Dendritic cell treated with granulocyte-macrophage colony-stimulating factor and Interleukin-4, amounts not matched to agents 40 ng/mL and 50 ng/mL, for 4 days (primary cell): ENCODE data around the gene KDELR3.

Source experiments
- H3K27ac Mint-ChIP-seq: one replicate; pipeline ENCODE4 v1.8.0; 2022; ENCODE audit warnings: mild to moderate bottlenecking, mixed read lengths
- H3K27me3 Mint-ChIP-seq: one replicate; pipeline ENCODE4 v1.8.0; 2022; ENCODE audit warnings: mild to moderate bottlenecking, mixed read lengths
- H3K36me3 Mint-ChIP-seq: one replicate; pipeline ENCODE4 v1.8.0; 2022; ENCODE audit warnings: low read depth, mixed read lengths
- H3K4me1 Mint-ChIP-seq: one replicate; pipeline ENCODE4 v1.8.0; 2022; ENCODE audit warnings: low read depth, mixed read lengths
- H3K4me3 Mint-ChIP-seq: one replicate; pipeline ENCODE4 v1.8.0; 2022; ENCODE audit warnings: mild to moderate bottlenecking, moderate library complexity, mixed read lengths
- H3K9me3 Mint-ChIP-seq: one replicate; pipeline ENCODE4 v1.8.0; 2022; ENCODE audit warnings: mixed read lengths
- intact Hi-C: fragments of 100-400 bp; cut with micrococcal nuclease; formaldehyde crosslinking; loops from one replicate; pipeline ENCODE4 v1.15.0; 2022

Gene KDELR3

GRCh38 chr22:38471237-38471636 lies 3.3 kb downstream of the KDELR3 start:
- H3K4me3 Mint-ChIP-seq = no peak overlapping the region
- no peaks in the 10 kb centered on the region for H3K9me3 Mint-ChIP-seq
- peaks cover 10% of the 10 kb centered on the region for H3K4me1 Mint-ChIP-seq
- no peak overlapping the region for H3K27ac Mint-ChIP-seq
- peaks cover 87% of the 10 kb centered on the region for H3K27me3 Mint-ChIP-seq
- intact Hi-C loops = no loop called here
- no peaks in the 10 kb centered on the region for H3K36me3 Mint-ChIP-seq

DNA sequence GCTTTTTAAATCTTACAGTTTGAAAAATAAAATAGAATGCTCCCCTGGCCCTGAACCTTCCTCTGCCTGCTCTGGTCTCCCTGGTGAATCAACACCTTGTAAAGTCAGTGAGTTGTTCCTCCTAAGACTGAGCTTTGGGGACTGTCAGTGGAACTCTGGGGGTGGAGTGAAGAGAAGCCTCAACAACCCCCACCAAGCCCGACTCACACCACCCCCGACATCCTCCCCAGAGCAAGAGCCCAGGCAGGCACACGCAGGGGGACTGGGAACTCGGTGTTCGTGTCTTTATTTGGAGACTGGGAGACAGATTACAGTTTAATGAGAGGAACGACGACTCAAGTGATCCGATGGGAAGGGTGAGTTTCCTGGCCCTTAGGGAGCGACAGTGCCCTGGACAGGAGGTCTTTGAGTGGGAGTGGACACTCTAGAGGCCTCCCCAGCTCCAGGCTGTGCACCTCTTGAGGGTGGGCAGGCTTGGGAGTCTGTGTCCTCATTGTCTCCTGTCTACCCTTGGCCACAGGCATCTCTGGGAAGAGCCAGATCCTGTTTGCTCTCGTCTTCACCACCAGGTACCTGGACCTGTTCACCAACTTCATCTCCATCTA lies 6.2 kb downstream of the KDELR3 start:
- H3K4me1 Mint-ChIP-seq = no peaks in the 10 kb centered on the region
- H3K9me3 Mint-ChIP-seq = no peaks in the 10 kb centered on the region
- H3K36me3 Mint-ChIP-seq = no peaks in the 10 kb centered on the region
- intact Hi-C loops = no loop called here
- H3K4me3 Mint-ChIP-seq = no peak overlapping the region
- peaks cover 70% of the 10 kb centered on the region for H3K27me3 Mint-ChIP-seq
- H3K27ac Mint-ChIP-seq = no peak overlapping the region

- Mint-ChIP-seq H3K36me3 (peaks cover 23% of the 10 kb centered on the region), H3K27ac (no peak overlapping the region), H3K27me3 (peaks cover 39% of the 10 kb centered on the region), H3K4me1 (no peaks in the 10 kb centered on the region), H3K4me3 (no peak overlapping the region), H3K9me3 (no peaks in the 10 kb centered on the region)
- intact Hi-C loops = no loop called here
Measured at GRCh38 chr22:38477585-38477984, 9.7 kb downstream of the KDELR3 start.

DNA sequence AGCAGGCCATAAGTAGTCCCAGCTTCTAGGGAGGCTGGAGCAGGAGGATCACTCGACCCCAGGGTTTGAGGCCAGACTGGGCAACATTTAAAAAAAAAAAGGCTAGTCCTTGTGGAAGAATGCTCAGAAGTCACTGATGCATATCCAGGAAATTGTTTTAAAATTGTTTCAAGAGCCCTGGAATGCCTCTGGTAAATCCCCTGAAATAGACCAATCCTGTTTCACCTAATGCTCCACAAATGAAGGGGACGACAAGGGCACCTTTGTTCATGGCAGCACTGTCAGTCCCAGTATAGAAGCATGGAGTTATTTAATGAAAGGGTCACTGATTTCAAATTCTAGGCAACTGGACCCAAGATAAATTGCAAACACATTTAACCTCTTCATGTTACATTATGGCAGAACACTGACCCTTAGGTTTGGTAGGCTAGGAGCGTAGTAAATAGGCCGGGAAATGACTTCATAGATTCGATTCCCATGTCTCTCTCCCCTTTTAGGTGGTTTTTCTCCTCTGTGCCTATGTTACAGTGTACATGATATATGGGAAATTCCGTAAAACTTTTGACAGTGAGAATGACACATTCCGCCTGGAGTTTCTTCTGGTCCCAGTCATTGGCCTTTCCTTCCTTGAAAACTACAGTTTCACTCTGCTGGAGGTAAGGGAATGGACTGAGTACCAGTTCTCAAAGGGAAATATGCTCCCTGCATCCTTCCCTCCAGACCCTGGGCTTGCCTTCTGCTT lies 11.4 kb downstream of the KDELR3 start:
- Mint-ChIP-seq H3K4me3 (no peak overlapping the region), H3K36me3 (peaks cover 40% of the 10 kb centered on the region), H3K27me3 (peaks cover 26% of the 10 kb centered on the region), H3K27ac (no peak overlapping the region), H3K9me3 (no peaks in the 10 kb centered on the region), H3K4me1 (no peaks in the 10 kb centered on the region)
- intact Hi-C loops = no loop called here

GRCh38 chr22:38481162-38481870 lies 13.4 kb downstream of the KDELR3 start:
- intact Hi-C loops = no loop called here
- peaks cover 60% of the 10 kb centered on the region for H3K36me3 Mint-ChIP-seq
- no peak overlapping the region for H3K27ac Mint-ChIP-seq
- peaks cover 9% of the 10 kb centered on the region for H3K27me3 Mint-ChIP-seq
- H3K4me3 Mint-ChIP-seq = no peak overlapping the region
- H3K4me1 Mint-ChIP-seq = no peaks in the 10 kb centered on the region
- no peaks in the 10 kb centered on the region for H3K9me3 Mint-ChIP-seq

- no peak overlapping the region for H3K4me3 Mint-ChIP-seq
- H3K4me1 Mint-ChIP-seq = no peaks in the 10 kb centered on the region
- no peaks in the 10 kb centered on the region for H3K9me3 Mint-ChIP-seq
- H3K27me3 Mint-ChIP-seq = peaks cover 8% of the 10 kb centered on the region
- peaks cover 66% of the 10 kb centered on the region for H3K36me3 Mint-ChIP-seq
- H3K27ac Mint-ChIP-seq = no peak overlapping the region
- intact Hi-C loops = no loop called here
Measured at GRCh38 chr22:38481871-38482332, 14.0 kb downstream of the KDELR3 start.

DNA sequence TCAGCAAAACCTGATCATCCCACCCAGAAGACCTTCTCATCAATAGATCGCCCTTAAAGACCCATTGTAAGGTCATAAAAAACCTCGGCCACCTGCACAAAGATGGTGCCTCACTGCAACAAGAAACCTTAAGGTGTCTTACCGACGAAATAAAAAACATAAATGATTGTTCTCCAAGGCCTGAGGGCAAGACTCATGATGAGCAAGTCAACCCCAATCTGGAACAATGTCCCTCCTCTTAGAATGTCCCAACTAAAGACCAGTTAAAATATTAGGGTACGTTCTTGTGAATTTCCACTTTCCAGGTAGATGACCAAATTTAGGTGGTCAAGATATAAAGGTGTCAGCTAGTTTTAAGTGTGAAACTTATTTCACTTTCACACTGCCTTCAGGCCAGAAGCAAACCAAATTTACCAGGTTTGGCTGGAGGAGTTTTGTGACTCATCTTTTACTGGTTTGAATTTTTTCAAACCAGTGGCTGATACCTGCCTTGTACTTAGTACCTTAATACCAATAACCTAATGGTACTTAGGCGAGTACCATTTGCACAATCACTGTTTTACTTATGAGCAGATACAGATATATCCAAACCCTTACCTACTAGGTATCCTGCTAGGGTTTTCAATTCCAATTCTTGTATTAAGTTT lies 14.9 kb downstream of the KDELR3 start:
- Mint-ChIP-seq H3K36me3 (peaks cover 75% of the 10 kb centered on the region), H3K27ac (no peak overlapping the region), H3K27me3 (peaks cover under 1% of the 10 kb centered on the region), H3K9me3 (no peaks in the 10 kb centered on the region), H3K4me3 (no peak overlapping the region), H3K4me1 (no peaks in the 10 kb centered on the region)
- intact Hi-C loops = no loop called here

DNA sequence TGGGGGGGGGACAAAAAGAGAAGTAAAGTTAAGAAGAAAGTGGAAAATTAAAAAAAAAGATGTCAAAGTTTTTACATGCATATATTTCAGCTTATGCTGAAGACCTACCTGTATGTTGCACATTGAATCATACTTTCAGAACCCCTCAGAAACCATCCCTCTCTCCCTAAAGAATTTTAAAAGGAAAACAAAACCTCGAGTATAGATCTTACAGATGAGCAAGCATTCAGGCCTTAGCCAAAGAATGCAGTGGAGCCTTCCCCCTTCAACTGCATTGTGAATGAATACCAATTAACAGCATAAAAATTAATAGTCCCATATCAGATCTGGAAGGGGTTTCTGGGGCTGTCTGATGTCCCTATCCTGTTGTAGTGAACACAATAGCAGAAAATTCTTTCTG lies 16.3 kb downstream of the KDELR3 start:
- Mint-ChIP-seq H3K27me3 (no peaks in the 10 kb centered on the region), H3K36me3 (peaks cover 90% of the 10 kb centered on the region), H3K9me3 (no peaks in the 10 kb centered on the region), H3K4me3 (no peak overlapping the region), H3K4me1 (no peaks in the 10 kb centered on the region), H3K27ac (no peak overlapping the region)
- intact Hi-C loops = no loop called here

DNA sequence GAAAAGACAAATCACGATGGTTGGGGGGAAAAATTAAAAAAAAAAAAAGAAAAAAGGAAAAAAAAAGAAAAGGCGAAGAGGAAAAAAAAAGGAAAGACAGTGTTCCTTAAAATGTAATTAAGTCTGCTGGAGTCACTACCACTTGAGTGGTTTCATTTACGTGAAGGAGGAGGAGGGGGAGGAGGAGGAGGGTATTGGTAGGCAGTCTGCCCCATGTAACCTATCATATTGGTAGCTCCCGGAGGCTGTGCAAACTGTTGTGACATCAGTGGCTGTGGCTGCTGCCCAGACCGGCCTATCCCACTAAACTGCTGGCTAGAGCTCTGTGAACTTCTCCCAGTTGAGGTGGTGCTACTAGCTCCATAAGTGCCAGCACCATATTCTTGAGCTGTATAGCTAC lies 17.9 kb downstream of the KDELR3 start:
- Mint-ChIP-seq H3K9me3 (no peaks in the 10 kb centered on the region), H3K27ac (no peak overlapping the region), H3K36me3 (peaks cover 100% of the 10 kb centered on the region), H3K27me3 (no peaks in the 10 kb centered on the region), H3K4me3 (no peak overlapping the region), H3K4me1 (no peaks in the 10 kb centered on the region)
- intact Hi-C loops = no loop called here

DNA sequence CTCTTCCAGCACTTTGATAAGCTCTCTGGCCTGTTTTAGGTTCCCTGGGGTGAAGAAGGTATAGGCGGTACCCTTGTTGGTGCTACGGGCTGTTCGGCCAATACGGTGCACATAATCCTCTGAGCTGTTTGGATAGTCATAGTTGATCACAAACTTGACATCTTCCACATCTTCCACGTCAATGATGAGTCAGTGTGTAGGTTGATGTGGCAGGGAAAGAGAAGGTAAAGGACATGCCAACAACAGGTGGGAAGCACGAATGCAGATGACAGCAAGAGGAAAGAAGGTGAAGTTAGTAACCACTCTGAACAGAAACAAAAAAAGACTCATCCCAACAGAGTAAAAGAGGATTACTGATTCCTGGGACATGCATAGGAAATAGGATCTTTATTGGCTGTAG lies 20.1 kb downstream of the KDELR3 start:
- H3K36me3 Mint-ChIP-seq = peaks cover 97% of the 10 kb centered on the region
- no peaks in the 10 kb centered on the region for H3K4me1 Mint-ChIP-seq
- H3K4me3 Mint-ChIP-seq = no peak overlapping the region

DNA sequence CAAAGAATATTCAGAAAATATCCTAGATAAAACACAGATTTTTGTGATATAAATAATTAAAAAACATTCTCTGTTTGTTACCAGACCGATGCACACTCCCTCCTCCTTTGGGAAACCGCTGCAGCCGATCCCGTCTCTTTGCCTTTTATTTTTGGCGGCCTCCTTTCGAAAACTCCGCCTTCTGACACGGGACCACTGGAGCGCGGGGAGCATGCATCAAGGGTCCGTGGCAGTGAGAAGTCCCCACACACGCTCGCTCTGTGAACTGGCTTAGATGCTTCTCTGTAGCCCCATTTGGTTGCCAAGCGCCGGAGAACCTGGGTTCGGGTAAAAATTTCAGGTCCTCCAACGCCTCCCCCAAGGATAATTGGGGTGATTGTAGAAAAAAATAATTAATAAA lies 21.2 kb downstream of the KDELR3 start:
- no peaks in the 10 kb centered on the region for H3K4me1 Mint-ChIP-seq
- H3K27me3 Mint-ChIP-seq = no peaks in the 10 kb centered on the region
- intact Hi-C loops = loop anchor here (2.0 kb wide), 1 partner anchor 14 kb away; no protein-coding TSS in a partner anchor
- no peaks in the 10 kb centered on the region for H3K9me3 Mint-ChIP-seq
- peaks cover 97% of the 10 kb centered on the region for H3K36me3 Mint-ChIP-seq
- no peak overlapping the region for H3K4me3 Mint-ChIP-seq
- no peak overlapping the region for H3K27ac Mint-ChIP-seq

More for the DNA sequence above, 20.1 kb downstream of the KDELR3 start:
- intact Hi-C loops = loop anchor here (2.0 kb wide), 1 partner anchor 15 kb away; no protein-coding TSS in a partner anchor
- H3K27me3 Mint-ChIP-seq = no peaks in the 10 kb centered on the region
- H3K27ac Mint-ChIP-seq = no peak overlapping the region
- no peaks in the 10 kb centered on the region for H3K9me3 Mint-ChIP-seq

DNA sequence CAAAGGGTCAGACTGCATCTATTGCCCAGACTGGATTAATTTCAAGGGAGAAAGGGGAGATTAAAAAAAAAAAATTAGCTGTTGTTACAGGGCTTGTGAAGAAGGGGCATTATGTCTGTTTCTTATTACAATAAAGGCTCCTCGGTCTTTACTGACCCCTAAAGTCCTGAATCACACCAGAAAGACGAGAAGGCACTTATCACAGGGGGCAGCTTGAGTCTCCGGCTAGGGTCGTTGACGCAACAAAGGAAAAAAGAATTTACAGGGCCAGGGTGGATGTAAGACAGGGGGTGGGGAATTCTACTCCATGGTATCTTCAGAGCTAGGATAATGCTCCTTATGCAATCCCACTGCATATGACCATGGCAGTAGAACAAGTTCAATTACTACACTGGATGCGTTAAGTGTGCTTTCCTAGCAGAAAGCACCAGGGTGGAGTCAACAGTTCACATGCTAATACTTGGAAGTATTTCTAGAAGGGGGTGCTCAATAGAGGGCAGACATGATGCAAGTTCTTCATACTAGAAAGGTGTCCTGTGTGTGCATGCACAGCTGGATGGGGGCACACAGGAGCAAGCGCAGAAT lies 21.8 kb downstream of the KDELR3 start:
- Mint-ChIP-seq H3K27me3 (no peaks in the 10 kb centered on the region), H3K27ac (no peak overlapping the region), H3K4me1 (no peaks in the 10 kb centered on the region), H3K9me3 (no peaks in the 10 kb centered on the region), H3K36me3 (peaks cover 97% of the 10 kb centered on the region), H3K4me3 (no peak overlapping the region)
- intact Hi-C loops = loop anchor here (2.0 kb wide), 1 partner anchor 13 kb away; no protein-coding TSS in a partner anchor

- Mint-ChIP-seq H3K27ac (no peak overlapping the region), H3K36me3 (peaks cover 97% of the 10 kb centered on the region), H3K4me3 (no peak overlapping the region), H3K9me3 (no peaks in the 10 kb centered on the region), H3K27me3 (no peaks in the 10 kb centered on the region), H3K4me1 (no peaks in the 10 kb centered on the region)
- intact Hi-C loops = no loop called here
Measured at GRCh38 chr22:38490475-38490874, 22.6 kb downstream of the KDELR3 start.
